Ishikawa (cell line): Measurements from ENCODE around the gene SLC30A3.

Experiments
- CEBPB ChIP-seq: IDR thresholded peaks from 2 replicates; pipeline ENCODE4 v1.6.1; 2012
- CREB1 ChIP-seq: IDR thresholded peaks from 2 replicates; pipeline ENCODE4 v1.6.1; 2012; ENCODE audit warnings: low read depth
- EGR1 ChIP-seq: IDR thresholded peaks from 2 replicates; pipeline ENCODE4 v1.6.1; 2012
- EP300 ChIP-seq: IDR thresholded peaks from 2 replicates; pipeline ENCODE4 v1.6.1; 2012; ENCODE audit warnings: borderline replicate concordance
- FOXM1 ChIP-seq: IDR thresholded peaks from 2 replicates; pipeline ENCODE4 v1.6.1; 2012; ENCODE audit warnings: low read depth, borderline replicate concordance
- NFIC ChIP-seq: IDR thresholded peaks from 2 replicates; pipeline ENCODE4 v1.6.1; 2012
- RAD21 ChIP-seq: IDR thresholded peaks from 2 replicates; pipeline ENCODE4 v1.6.1; 2012; ENCODE audit warnings: low read depth
- REST ChIP-seq: IDR thresholded peaks from 2 replicates; pipeline ENCODE4 v1.6.1; 2012; ENCODE audit warnings: low read depth, mild to moderate bottlenecking
- TAF1 ChIP-seq: IDR thresholded peaks from 2 replicates; pipeline ENCODE4 v1.6.1; 2012; ENCODE audit warnings: low read depth, mild to moderate bottlenecking
- TCF12 ChIP-seq: IDR thresholded peaks from 2 replicates; pipeline ENCODE4 v1.6.1; 2012; ENCODE audit warnings: low read depth
- TEAD4 ChIP-seq: IDR thresholded peaks from 2 replicates; pipeline ENCODE4 v1.6.1; 2012
- USF1 ChIP-seq: IDR thresholded peaks from 2 replicates; pipeline ENCODE4 v1.6.1; 2012
- YY1 ChIP-seq: IDR thresholded peaks from 2 replicates; pipeline ENCODE4 v1.6.1; 2012; ENCODE audit warnings: low read depth
- ZBTB7A ChIP-seq: IDR thresholded peaks from 2 replicates; pipeline ENCODE4 v1.6.1; 2012; ENCODE audit warnings: low read depth
- TF ChIP-seq, protein P1 (sequence below): IDR thresholded peaks from 2 replicates; pipeline ENCODE4 v1.6.1; 2012

Gene SLC30A3

DNA sequence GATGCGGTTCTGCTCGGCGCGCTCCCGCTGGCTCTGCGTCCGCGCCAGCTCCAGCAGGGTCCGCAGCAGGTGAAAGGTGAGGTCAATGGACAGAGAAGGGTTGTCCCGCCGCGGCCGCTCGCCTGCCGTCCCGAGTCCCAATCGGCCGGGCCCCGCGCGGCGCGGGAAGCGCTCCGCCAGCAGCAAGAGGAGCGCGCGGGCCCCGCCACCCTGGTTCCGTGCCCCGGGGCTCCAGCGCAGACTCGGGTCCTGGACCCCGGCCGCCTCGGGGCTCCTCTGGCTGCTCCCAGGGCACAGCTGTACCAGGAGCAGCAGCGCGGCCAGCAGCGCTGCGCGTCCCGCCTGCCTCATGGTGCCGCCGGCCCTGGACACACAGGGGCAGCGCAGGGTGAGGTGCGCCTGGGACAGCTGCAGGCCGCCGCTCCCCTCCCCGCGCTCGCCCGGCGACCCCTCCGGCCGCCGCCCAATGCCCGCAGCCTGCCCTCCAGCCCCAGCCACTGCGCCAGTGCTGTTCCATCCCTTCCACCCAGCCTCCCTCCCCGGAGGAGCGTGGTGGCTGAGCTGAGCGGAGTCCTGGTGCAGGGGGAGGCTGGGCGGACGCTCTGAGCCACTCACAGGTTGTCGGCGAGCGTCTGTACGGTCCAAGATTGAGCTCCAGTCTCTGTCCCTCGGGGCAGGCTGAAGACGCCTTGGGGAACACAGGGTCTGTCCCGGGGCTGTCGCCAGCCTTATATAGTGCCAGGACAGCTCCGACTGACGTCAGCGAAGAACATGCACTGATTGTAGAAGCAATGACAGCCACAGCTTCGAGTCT is 44.9 kb upstream of the SLC30A3 start:
- TF ChIP-seq FOXM1 (no peak), REST (no peak), USF1 (no peak), ZBTB7A (no peak), CEBPB (no peak), NFIC (no peak), EP300 (no peak), TCF12 (no peak), TAF1 (no peak), EGR1 (no peak), TEAD4 (no peak), RAD21 (no peak), YY1 (no peak), CREB1 (no peak)
- TF ChIP-seq, protein P1, sequence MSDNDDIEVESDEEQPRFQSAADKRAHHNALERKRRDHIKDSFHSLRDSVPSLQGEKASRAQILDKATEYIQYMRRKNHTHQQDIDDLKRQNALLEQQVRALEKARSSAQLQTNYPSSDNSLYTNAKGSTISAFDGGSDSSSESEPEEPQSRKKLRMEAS = no peak

DNA sequence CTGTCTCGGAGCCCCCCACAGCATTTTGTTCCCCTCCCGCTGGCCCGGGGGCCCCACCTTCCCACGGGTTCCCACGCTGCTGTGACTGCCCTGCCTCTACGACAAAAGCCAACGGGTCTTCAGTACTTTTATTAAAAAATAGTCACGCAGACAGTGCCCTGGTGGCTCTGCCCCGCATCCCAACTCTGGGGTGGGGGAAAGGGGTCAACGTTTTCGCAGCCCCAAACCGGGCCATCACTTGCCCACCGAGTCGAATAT is 44.4 kb upstream of the SLC30A3 start:
- TF ChIP-seq REST = no peak
- TF ChIP-seq ZBTB7A = no peak
- TF ChIP-seq NFIC = no peak
- TF ChIP-seq, protein P1 = no peak
- TF ChIP-seq TEAD4 = no peak
- no peak for TF ChIP-seq YY1
- no peak for TF ChIP-seq CREB1
- TF ChIP-seq RAD21 = no peak

- TF ChIP-seq EP300 (no peak), EGR1 (no peak), TEAD4 (no peak), USF1 (no peak), NFIC (no peak), RAD21 (no peak), CEBPB (no peak), TCF12 (no peak), ZBTB7A (no peak), FOXM1 (no peak), CREB1 (no peak), TAF1 (no peak), REST (no peak), YY1 (no peak)
- TF ChIP-seq, protein P1 = no peak
Observed at GRCh38 chr2:27306573-27307286, 43.9 kb upstream of the SLC30A3 start.

- no peak for TF ChIP-seq TEAD4
- TF ChIP-seq, protein P1 = peak; percentile 23; the same call in 1 of the 2 replicates
Observed at GRCh38 chr2:27306136-27306535, 43.3 kb upstream of the SLC30A3 start.
